Hematopoietic multipotent progenitor cell treated with erythropoietin and hydrocortisone succinate and interleukin-3 and kit ligand, for 6 days (in vitro differentiated cells): ENCODE data around the gene MAGI3.
"Not testable (repeated sequence)": the region's sequence is repeated elsewhere in the genome, so short reads cannot be mapped to it uniquely, and the experiment has no call there.

Experiments
- DNase-seq: peaks from one replicate; pipeline ENCODE4 v3.0.0-alpha.2; 2015

The MAGI3 gene

GRCh38 chr1:113401067-113401466 lies 10.8 kb downstream of the MAGI3 start:
- no peak for DNase-seq

- DNase-seq = no peak
These were observed 11.4 kb downstream of the MAGI3 start for GRCh38 chr1:113401728-113402127.

GRCh38 chr1:113403065-113403464 lies 12.8 kb downstream of the MAGI3 start:
- DNase-seq = no peak

- DNase-seq = no peak
These were observed 15.3 kb downstream of the MAGI3 start for GRCh38 chr1:113405573-113405972.

GRCh38 chr1:113406149-113406548 lies 15.8 kb downstream of the MAGI3 start:
- peak; percentile 38 for DNase-seq

- no peak for DNase-seq
These were observed 19.0 kb downstream of the MAGI3 start for GRCh38 chr1:113409363-113409762.

GRCh38 chr1:113412020-113412419 lies 21.7 kb downstream of the MAGI3 start:
- DNase-seq = not testable (repeated sequence)

GRCh38 chr1:113415310-113416070 lies 25.2 kb downstream of the MAGI3 start:
- peak; percentile 39 for DNase-seq

- DNase-seq = not testable (repeated sequence)
These were observed 25.8 kb downstream of the MAGI3 start for GRCh38 chr1:113416071-113416470.

- peak; percentile 14 for DNase-seq
These were observed 26.2 kb downstream of the MAGI3 start for GRCh38 chr1:113416496-113416895.

- DNase-seq = no peak
These were observed 32.2 kb downstream of the MAGI3 start for GRCh38 chr1:113422315-113423068.

GRCh38 chr1:113423826-113424225 lies 33.5 kb downstream of the MAGI3 start:
- DNase-seq = no peak

GRCh38 chr1:113429461-113430153 lies 39.3 kb downstream of the MAGI3 start:
- DNase-seq = peak; percentile 12

- no peak for DNase-seq
These were observed 42.9 kb downstream of the MAGI3 start for GRCh38 chr1:113433184-113433583.

GRCh38 chr1:113434081-113434873 lies 44.0 kb downstream of the MAGI3 start:
- DNase-seq = no peak

GRCh38 chr1:113434874-113435175 lies 44.5 kb downstream of the MAGI3 start:
- DNase-seq = no peak

- DNase-seq = no peak
These were observed 47.4 kb downstream of the MAGI3 start for GRCh38 chr1:113437554-113438341.

GRCh38 chr1:113438505-113439276 lies 48.4 kb downstream of the MAGI3 start:
- no peak for DNase-seq

- DNase-seq = no peak
These were observed 49.0 kb downstream of the MAGI3 start for GRCh38 chr1:113439277-113439670.

- no peak for DNase-seq
These were observed 51.8 kb downstream of the MAGI3 start for GRCh38 chr1:113442131-113442530.

GRCh38 chr1:113444857-113445256 lies 54.5 kb downstream of the MAGI3 start:
- no peak for DNase-seq
